ENCODE results near the gene GSK3B.

Gene GSK3B

DNA sequence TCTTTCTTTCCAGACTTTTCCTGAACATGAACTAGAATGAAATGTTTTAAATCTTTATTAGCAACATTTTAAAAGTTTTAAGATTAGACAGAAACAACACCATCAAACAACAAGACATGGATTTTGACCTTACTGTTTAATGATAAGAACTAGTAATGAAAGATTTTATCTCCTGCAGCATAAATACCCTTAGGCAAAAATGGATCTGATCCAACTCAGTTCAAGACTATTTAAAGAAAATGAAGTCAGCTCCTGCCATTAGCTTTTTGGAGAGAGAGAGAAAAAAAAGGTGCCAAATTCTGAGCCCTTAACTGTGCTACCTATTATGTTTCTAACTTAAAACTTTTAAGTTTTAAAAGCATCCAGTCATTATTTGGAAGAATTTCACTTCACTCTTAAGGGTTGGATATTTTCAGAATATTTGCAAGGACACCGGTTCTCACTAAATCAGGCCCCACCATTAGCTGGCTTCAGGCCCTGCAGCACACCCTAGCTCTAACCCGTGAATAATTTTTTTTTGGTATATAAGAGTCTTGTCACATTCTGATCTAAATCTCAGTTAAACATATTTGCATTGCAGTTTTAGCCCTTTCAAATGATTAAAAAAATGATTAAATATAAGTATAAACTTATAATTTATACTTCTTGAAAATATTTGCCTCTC lies 252.3 kb downstream of the GSK3B start:
- TF ChIP-seq, protein P1, sequence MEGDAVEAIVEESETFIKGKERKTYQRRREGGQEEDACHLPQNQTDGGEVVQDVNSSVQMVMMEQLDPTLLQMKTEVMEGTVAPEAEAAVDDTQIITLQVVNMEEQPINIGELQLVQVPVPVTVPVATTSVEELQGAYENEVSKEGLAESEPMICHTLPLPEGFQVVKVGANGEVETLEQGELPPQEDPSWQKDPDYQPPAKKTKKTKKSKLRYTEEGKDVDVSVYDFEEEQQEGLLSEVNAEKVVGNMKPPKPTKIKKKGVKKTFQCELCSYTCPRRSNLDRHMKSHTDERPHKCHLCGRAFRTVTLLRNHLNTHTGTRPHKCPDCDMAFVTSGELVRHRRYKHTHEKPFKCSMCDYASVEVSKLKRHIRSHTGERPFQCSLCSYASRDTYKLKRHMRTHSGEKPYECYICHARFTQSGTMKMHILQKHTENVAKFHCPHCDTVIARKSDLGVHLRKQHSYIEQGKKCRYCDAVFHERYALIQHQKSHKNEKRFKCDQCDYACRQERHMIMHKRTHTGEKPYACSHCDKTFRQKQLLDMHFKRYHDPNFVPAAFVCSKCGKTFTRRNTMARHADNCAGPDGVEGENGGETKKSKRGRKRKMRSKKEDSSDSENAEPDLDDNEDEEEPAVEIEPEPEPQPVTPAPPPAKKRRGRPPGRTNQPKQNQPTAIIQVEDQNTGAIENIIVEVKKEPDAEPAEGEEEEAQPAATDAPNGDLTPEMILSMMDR (IDR thresholded peaks at IDR 0.05; ENCODE audit: low read depth, low read length), result no peak
- no peak for DNase-seq (ENCODE audit: low read depth in 2 of 2)
- H3K4me3 ChIP-seq (replicated peaks in 1 of 2; ENCODE audit: low read depth in 2 of 2, low read length in 2 of 2), result no peak overlapping the region

DNA sequence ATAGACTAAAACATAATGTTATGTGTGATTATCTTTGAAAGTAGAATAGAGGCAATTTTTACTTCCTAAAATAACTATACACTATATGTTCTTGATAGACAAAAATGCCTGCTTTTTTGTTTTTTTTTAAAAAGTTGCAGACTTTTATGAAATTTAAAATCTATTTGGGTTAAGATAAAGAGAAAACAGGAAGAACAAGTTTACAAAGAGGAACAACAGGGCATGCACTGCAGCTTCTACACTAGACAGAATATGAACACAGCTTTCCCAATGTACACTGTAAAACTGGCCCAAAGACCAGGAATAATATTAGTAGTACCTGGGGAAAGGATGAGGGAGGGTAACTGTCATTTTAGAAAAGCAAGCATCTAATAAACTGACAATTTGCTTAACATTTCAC lies 258.7 kb downstream of the GSK3B start:
- no peak for DNase-seq (ENCODE audit: low read depth in 2 of 2)
- TF ChIP-seq, protein P1 (IDR thresholded peaks at IDR 0.05; ENCODE audit: low read depth, low read length), result no peak
- H3K4me3 ChIP-seq (replicated peaks in 1 of 2; ENCODE audit: low read depth in 2 of 2, low read length in 2 of 2), result no peak overlapping the region

DNA sequence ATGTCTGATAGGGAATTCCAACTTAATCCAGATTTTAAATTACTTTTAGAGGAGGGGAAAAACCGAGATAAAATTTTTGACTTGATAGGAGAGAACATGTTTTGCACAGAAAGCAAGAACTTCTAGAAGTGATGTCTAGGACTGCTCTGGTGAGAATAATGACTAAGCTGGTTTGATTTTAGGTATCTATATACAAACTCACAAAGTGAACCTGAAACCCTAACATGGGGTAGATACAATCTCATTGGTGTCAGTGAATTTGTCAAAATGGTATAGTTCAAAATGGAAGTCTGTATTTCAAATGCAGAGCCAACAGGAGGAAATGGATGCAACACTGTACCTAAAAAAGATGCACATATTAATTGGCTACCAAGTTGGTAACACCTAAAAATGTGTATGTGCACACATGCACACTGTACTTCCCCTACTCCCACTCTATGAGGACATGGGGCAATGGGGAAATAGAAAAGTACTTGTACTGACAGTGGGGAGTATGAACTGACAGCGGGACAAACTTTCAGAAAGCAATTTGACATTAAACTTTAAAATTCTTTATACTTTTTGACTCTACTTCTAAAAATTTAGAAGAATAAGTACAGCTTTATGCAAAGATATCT lies 259.4 kb downstream of the GSK3B start:
- TF ChIP-seq, protein P1 (IDR thresholded peaks at IDR 0.05; ENCODE audit: low read depth, low read length), result no peak
- no peak for DNase-seq (ENCODE audit: low read depth in 2 of 2)
- H3K4me3 ChIP-seq (replicated peaks in 1 of 2; ENCODE audit: low read depth in 2 of 2, low read length in 2 of 2), result no peak overlapping the region

DNA sequence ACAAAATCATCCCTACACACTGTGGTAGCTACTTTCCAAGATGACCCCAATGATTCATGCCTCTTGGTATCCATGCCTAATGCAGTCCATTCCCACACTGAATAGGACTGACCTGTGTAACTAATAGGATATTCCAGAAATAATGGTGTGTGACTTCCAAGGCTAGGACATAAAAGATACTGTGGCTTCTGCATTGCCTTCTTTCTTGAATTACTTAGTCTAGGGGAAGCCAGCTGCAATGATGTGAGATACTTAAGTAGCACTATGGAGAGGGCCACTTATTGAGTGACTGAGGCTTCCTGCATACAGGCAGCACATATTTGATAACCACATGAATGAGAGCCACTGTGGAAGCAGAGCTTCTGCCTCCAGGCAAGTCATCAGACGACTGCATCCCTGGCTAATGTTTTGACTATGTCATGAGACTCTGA lies 262.3 kb downstream of the GSK3B start:
- DNase-seq (ENCODE audit: low read depth in 2 of 2), result peak; percentile 9 to 57
- TF ChIP-seq, protein P1 (IDR thresholded peaks at IDR 0.05; ENCODE audit: low read depth, low read length), result no peak
- H3K4me3 ChIP-seq (replicated peaks in 1 of 2; ENCODE audit: low read depth in 2 of 2, low read length in 2 of 2), result no peak overlapping the region

DNA sequence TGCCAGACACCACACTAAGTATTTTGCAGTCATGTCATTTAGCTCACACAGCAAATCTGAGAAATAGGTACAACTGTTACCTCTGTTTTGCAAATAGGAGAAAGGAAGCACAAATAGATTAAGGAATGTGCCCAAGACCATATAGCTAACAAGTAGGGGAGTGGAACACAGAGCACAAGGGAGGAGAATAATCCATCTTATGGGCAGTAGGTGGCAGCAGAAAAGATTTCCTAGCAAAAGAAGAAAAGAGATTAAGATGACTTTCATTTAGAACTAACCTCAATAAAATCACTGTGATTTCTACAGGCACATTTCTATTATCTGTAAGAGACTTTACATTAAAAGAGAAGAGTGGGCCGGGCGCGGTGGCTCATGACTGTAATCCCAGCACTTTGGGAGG lies 263.2 kb downstream of the GSK3B start:
- no peak overlapping the region for H3K4me3 ChIP-seq (replicated peaks in 1 of 2; ENCODE audit: low read depth in 2 of 2, low read length in 2 of 2)
- DNase-seq (ENCODE audit: low read depth in 2 of 2), result peak; percentile 23 to 25
- TF ChIP-seq, protein P1 (IDR thresholded peaks at IDR 0.05; ENCODE audit: low read depth, low read length), result peak; percentile 21

DNA sequence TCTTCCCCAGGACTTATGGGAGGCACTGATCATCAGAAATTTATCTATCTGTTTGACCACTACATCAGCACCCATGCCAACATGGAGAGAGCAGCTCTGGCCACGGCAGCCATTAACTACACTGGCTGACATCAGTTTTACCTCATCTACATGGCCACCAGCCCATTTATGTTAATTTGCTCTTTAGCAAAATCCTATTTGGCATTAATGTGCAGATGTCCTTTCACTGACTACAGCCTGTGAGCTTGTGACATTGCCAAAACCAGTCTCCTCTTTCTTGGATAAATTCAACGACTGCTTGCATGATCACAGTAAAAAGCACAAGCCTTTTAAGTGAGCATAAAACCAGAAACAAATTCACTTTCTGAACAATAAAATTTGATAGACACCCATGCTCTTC lies 264.8 kb downstream of the GSK3B start:
- no peak for DNase-seq (ENCODE audit: low read depth in 2 of 2)
- H3K4me3 ChIP-seq (replicated peaks in 1 of 2; ENCODE audit: low read depth in 2 of 2, low read length in 2 of 2), result no peak overlapping the region
- TF ChIP-seq, protein P1 (IDR thresholded peaks at IDR 0.05; ENCODE audit: low read depth, low read length), result no peak

Data from cardiac fibroblast (primary cell).